Calu3 (cell line): Measurements from ENCODE around the gene CALCOCO2. TPM values are rescaled to one million over a fixed set of nuclear protein-coding genes. Genes with fewer than 3 reads are reported as not detected.

ENCODE experiments used
- BruUV-seq: library from RNA; stranded (reverse); fragments of 400-500 nt; replicated peaks from 2 replicates; lab custom pipeline; 2021; lab: Mats Ljungman, UMichigan
- CTCF ChIA-PET: fragments of 300-600 bp; sonication (Branson Sonifier 250); formaldehyde crosslinking; loops from one replicate; lab custom pipeline; 2022; ENCODE audit warnings: antibody characterized with exemption; lab: Charles Lee
- DNase-seq: peaks from one replicate; pipeline ENCODE4 v3.0.0; 2022
- H3K27ac Mint-ChIP-seq: one replicate; pipeline ENCODE4 v1.8.0; 2022; ENCODE audit warnings: mixed read lengths; ENCODE audit not compliant: unreplicated experiment
- H3K27me3 Mint-ChIP-seq: one replicate; pipeline ENCODE4 v1.8.0; 2022; ENCODE audit warnings: mixed read lengths; ENCODE audit not compliant: unreplicated experiment
- H3K36me3 Mint-ChIP-seq: one replicate; pipeline ENCODE4 v1.8.0; 2022; ENCODE audit warnings: mild to moderate bottlenecking, moderate library complexity, mixed read lengths; ENCODE audit not compliant: insufficient read depth, unreplicated experiment
- H3K4me1 Mint-ChIP-seq: one replicate; pipeline ENCODE4 v1.8.0; 2022; ENCODE audit warnings: mild to moderate bottlenecking, low read depth, mixed read lengths; ENCODE audit not compliant: unreplicated experiment
- H3K4me3 Mint-ChIP-seq: one replicate; pipeline ENCODE4 v1.8.0; 2022; ENCODE audit warnings: mild to moderate bottlenecking, low read depth, moderate library complexity, mixed read lengths; ENCODE audit not compliant: unreplicated experiment
- H3K9me3 Mint-ChIP-seq: one replicate; pipeline ENCODE4 v1.8.0; 2022; ENCODE audit warnings: low read depth, mixed read lengths; ENCODE audit not compliant: unreplicated experiment
- intact Hi-C: fragments of 100-400 bp; cut with micrococcal nuclease; formaldehyde crosslinking; loops from one replicate; pipeline ENCODE4 v1.10.0; 2022; ENCODE audit not compliant: unreplicated experiment
- total RNA-seq: library from RNA; stranded (reverse); gene quantifications from 2 replicates; pipeline ENCODE4 v1.2.3, GENCODE V29; 2022
- TF ChIP-seq, protein P1 (sequence below): fragments of 200-600 bp; IDR thresholded peaks from one replicate; pipeline ENCODE4 v1.8.0; 2022; ENCODE audit warnings: antibody characterized with exemption; ENCODE audit not compliant: unreplicated experiment

CALCOCO2 gene
- total RNA-seq, 1 experiment from 2014 or later, result 116 TPM

- intact Hi-C loops, result no loop called here
- no TSS peak for BruUV-seq
- CTCF ChIA-PET, result interaction anchor here (0.6 kb wide), 1 partner anchor 29 kb away, joined by 3 read pairs; no protein-coding TSS in a partner anchor
- Mint-ChIP-seq H3K4me1 (peaks cover 37% of the 10 kb centered on the region), H3K4me3 (no peak overlapping the region), H3K27ac (no peak overlapping the region), H3K36me3 (peaks cover 14% of the 10 kb centered on the region), H3K27me3 (no peaks in the 10 kb centered on the region), H3K9me3 (no peaks in the 10 kb centered on the region)
- TF ChIP-seq, protein P1, sequence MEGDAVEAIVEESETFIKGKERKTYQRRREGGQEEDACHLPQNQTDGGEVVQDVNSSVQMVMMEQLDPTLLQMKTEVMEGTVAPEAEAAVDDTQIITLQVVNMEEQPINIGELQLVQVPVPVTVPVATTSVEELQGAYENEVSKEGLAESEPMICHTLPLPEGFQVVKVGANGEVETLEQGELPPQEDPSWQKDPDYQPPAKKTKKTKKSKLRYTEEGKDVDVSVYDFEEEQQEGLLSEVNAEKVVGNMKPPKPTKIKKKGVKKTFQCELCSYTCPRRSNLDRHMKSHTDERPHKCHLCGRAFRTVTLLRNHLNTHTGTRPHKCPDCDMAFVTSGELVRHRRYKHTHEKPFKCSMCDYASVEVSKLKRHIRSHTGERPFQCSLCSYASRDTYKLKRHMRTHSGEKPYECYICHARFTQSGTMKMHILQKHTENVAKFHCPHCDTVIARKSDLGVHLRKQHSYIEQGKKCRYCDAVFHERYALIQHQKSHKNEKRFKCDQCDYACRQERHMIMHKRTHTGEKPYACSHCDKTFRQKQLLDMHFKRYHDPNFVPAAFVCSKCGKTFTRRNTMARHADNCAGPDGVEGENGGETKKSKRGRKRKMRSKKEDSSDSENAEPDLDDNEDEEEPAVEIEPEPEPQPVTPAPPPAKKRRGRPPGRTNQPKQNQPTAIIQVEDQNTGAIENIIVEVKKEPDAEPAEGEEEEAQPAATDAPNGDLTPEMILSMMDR, result no peak
- DNase-seq, result no peak
Observed at GRCh38 chr17:48840441-48840840, 9.6 kb downstream of the CALCOCO2 start.

DNA sequence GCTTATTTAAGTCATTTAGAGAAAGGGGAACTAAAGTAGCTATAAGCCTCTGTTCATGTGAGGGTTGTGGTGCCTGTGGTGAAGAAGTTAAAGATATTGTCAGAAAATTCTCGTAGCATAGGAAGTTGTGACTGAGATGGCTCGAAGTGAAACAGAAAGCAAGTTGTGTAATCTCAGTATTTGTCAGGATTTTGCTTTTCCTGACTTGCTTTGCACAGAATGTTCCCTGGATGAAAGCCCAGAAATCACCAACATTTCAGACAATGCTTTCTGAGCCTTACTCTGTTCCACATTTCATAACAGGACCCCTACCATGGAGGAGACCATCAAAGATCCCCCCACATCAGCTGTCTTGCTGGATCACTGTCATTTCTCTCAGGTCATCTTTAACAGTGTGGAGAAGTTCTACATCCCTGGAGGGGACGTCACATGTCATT is 10.6 kb downstream of the CALCOCO2 start:
- Mint-ChIP-seq H3K27me3 (no peaks in the 10 kb centered on the region), H3K27ac (no peak overlapping the region), H3K4me3 (no peak overlapping the region), H3K9me3 (no peaks in the 10 kb centered on the region), H3K36me3 (peaks cover 14% of the 10 kb centered on the region), H3K4me1 (peaks cover 29% of the 10 kb centered on the region)
- CTCF ChIA-PET, result interaction anchor here (0.8 kb wide), 1 partner anchor 12 kb away, joined by 3 read pairs; no protein-coding TSS in a partner anchor
- DNase-seq, result no peak
- BruUV-seq, result no TSS peak
- TF ChIP-seq, protein P1, result no peak
- intact Hi-C loops, result no loop called here

- Mint-ChIP-seq H3K4me1 (peaks cover 20% of the 10 kb centered on the region), H3K27ac (no peak overlapping the region)
Observed at GRCh38 chr17:48842746-48843145, 11.9 kb downstream of the CALCOCO2 start.

DNA sequence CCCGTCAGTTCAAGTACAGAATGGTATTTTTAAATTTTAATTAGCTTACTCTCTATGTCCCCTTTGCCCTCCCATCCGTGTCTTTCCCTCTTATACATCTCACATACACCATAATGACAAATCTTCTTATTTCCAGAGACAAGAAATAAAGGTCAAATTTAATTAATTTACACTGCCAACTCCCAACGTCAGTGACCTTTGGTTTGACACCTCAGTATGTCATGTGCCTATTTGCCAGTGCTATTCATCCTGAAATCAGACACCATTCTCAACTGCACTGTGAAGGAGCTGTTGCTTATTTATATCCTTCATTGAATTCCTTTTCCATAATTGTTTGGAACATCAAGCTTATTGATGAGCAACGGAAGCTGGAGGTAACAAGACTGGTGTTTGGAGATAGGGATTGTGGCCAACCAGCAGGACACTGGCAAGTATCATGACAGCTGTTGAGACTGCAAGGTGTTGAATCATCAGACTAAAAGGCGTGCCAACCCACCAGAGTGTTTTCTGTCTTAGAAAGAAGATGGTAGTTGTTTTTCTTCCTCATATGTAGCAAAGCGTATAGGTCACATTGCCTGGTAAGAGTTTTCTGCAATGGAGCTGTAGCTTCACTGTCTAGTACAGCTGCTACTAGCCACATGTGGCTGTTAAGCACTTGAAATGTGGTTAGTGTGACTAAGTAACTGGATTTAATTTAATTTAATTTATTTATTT is 12.5 kb downstream of the CALCOCO2 start:
- BruUV-seq, result no TSS peak
- no peak for DNase-seq
- H3K36me3 Mint-ChIP-seq, result peaks cover 14% of the 10 kb centered on the region
- TF ChIP-seq, protein P1, result no peak
- CTCF ChIA-PET, result interaction anchor here (0.6 kb wide), 1 partner anchor 8 kb away, joined by 4 read pairs; no protein-coding TSS in a partner anchor
- peaks cover 15% of the 10 kb centered on the region for H3K4me1 Mint-ChIP-seq
- H3K9me3 Mint-ChIP-seq, result no peaks in the 10 kb centered on the region
- intact Hi-C loops, result no loop called here
- H3K27me3 Mint-ChIP-seq, result no peaks in the 10 kb centered on the region
- no peak overlapping the region for H3K4me3 Mint-ChIP-seq
- H3K27ac Mint-ChIP-seq, result no peak overlapping the region

More at GRCh38 chr17:48842746-48843145, 11.9 kb downstream of the CALCOCO2 start:
- no peaks in the 10 kb centered on the region for H3K27me3 Mint-ChIP-seq
- H3K4me3 Mint-ChIP-seq, result no peak overlapping the region
- H3K9me3 Mint-ChIP-seq, result no peaks in the 10 kb centered on the region
- H3K36me3 Mint-ChIP-seq, result peaks cover 14% of the 10 kb centered on the region
- TF ChIP-seq, protein P1, result no peak
- intact Hi-C loops, result no loop called here
- BruUV-seq, result no TSS peak
- no peak for DNase-seq
- CTCF ChIA-PET, result no interaction called here
